GM21717 (cell line): Measurements from ENCODE around the gene CCDC9B.

Experiments used
- ATAC-seq: cut with Tn5 transposase; IDR thresholded peaks from one replicate; pipeline ENCODE4 v1.9.1; 2021; ENCODE audit warnings: mild to moderate bottlenecking, moderate library complexity; ENCODE audit not compliant: unreplicated experiment

CCDC9B gene

DNA sequence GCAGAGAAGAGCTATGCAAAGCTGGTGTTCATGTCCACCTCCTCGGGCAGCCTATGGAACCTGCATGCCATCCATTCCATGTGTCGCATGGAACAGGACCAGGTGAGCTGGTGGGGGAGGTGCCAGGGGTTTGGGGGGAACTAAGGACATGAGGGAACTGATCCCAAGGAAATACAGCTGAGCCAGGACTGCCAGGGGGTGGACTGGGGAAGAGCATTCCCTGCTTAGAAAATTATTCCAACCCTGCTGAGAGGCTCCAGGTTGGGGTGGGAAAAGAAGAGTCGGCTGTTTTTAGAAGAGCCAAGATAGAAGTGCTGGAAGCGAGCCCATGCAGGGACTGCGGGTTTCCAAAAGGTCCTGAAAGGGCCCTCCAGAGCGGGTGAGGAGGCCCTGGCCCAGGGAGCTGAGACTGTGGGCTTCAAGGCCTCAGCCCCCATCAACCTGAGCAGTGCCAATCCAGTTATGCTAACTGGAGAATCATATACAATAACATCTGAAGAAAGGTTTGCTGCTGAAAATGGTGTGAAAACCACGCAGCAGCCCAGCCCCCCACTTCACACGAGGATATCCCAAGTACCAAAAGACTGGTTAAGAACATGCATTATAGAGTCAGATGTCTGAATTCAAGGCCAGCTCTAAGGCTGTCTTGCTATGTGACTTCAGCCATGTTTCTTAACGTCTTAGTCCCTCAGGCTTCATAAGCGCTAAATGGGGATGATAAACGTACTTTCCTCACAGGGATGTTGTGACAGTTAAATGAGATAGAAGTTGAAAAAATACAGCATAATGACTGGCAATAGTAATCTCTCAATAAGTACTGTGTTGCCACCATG is 25.1 kb upstream of the CCDC9B start:
- ATAC-seq, result no peak

DNA sequence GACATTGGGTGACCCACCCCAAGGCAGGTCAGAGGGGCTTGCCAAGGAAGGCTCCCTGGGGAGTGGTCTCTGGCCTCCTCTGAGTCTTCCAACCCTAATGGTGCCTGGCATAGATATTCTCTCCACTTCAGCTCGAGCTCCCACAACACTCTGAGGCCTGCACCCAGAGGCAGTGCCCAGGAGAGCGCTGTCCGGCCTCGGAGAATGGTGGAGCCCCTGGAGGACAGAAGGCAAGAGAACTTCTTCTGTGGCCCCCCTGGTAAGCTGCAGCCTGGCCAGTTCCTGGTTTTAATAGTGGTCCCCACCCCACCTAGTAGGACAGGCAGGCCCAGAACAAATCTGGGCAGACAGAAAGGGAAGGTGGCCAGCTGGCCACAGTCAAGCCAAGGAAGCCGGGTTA is 24.3 kb upstream of the CCDC9B start:
- no peak for ATAC-seq

DNA sequence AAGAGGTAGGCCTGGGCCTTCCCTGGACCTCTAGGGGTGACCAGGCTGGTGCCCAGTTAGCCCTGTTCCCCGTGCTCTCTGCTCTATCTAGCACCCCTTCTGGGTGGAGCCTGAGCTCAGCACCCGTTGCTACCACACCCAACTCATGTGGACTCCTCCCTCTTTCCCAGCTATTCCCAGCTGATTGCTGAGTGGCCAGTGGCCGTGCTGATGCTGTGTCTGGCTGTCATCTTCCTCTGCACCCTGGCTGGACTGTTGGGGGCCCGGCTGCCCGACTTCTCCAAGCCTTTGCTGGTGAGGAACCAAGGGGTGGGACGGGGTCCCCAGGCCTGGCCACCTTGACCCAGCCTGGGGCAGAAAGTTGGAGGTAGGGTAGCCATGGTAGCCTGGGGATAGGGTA is 23.5 kb upstream of the CCDC9B start:
- no peak for ATAC-seq

DNA sequence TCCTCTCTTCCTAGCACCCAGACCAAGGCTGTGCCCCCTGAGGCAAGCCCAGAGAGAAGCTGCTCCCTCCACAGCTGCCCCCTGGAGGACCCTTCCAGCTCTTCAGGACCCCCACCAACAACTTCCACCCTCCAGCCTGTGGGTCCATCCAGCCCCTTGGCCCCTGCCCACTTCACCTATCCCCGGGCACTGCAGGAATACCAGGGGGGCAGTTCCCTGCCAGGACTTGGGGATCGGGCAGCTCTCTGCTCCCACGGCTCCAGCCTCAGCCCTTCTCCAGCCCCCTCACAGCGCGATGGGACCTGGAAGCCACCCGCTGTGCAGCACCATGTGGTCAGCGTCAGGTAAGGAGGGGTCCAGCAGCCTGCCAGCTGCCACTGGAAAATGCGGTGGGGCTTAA is 22.9 kb upstream of the CCDC9B start:
- no peak for ATAC-seq

DNA sequence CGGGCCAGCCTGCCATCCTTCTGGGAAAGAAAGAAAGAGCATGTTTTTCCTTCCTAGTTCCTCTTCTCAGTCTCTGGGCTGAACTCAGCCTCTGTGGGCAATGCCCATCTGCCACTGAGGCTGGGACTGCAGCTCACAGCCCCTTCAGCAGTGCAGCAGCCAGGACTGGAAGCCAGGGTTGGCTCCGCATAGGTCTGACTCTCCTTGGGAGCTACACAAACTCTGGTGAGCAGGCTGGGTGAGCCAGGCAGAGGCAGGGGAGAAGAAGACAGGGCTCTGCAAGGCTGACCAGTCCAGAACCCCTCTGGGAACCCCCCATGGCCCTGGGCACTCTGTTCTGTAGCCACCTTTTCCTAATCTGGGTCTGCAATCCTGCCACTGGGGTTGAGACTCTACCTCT is 20.9 kb upstream of the CCDC9B start:
- ATAC-seq, result no peak

DNA sequence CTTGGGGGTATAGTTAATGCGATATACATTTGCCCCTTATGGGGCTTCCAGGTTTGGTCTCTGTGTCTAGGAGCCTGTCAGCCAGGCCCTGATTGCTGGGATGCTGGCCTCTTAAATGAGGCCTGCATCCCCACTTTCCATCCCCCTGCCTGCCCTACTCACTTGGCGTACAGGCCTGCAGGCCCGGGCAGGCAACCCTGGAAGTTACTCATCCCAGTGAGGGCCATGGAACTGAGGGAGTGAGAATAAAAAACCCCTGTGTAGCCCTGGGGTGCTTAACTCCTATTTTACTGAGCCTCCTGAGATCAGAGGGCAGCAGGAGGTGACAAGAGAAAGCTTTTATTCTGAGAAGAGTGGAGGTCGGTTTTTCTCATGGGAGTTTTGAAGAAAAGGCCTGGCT is 19.3 kb upstream of the CCDC9B start:
- ATAC-seq, result no peak

DNA sequence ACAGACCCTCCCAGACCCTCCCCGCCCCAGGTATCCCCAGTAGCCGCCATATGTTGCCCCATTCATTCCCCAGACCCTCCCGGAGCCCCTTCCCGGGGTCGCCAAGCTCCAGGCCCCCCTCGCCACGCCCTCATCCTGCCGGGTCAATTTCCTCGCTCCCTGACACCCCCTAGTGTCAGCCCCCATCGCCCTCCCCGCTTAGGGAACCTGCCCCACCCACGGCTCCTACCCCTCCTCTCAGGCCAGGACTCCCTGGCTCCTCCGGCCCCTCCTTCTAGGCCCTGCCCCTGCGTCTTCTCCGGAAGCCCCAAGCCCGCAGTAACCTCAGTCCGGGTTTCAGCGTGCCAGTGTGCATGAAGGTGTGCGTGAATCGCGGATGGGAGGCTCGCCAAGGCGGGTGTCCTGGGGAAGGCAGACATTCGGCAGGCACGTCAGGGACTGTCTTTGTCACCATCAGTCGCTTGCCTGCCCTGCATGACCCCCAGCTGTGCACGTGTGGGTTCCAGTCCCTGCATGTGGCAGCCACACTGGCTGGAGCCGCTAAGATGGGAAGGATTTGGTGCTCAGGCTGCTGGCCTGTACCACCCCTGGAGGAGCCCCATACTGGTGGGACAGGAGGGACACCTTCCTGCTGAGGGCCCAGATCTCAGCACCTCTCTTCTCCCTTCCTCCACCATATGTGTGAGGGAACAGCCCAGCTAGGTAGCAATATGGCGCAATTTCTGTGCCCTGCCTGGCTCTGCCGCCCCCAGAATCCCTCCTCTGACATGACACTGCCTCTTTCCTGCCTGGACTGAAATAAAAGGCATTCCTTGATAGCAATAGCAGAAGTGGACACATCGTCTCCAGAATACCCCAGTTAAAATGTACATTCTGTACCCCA is 18.0 kb upstream of the CCDC9B start:
- no peak for ATAC-seq

DNA sequence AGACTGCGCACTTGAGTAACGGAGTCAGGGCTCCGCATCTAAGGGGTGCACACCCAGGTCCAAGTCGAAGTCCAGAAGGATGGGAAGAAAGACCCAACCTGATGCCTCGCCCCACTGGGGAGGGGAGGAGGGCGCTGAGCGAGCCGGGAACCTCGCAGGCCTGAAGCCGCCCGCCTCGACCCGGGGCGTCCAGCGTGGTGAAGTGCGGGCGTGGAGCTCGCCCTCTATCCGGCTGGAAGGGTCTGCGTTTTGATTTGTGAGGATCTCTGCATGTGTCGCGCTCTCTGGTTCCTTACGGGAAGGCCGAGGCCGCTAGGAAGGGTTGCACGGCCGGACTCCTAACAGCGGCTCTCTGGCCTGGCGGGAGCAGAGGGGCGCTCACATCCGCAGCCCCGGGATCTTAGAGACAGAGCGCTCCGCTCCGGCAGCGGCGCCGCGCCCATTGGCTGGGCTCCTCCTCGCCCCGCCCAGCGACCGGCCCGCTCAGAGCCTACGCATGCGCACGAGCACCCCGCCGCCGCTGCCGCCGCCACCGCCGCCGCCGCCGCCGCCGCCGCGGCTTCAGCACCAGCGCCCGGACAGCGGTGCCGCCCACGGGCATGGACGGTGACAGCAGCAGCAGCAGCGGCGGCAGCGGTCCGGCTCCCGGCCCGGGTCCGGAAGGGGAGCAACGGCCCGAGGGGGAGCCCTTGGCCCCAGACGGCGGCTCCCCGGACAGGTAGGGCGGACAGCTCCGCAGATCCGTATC is 17.2 kb upstream of the CCDC9B start, which contains the start of gene DISP2:
TSS of gene DISP2 (plus strand) at position 497 of the 748 bp plus-strand sequence. CDS start at position 600, 103 bp downstream.
- ATAC-seq, result no peak

DNA sequence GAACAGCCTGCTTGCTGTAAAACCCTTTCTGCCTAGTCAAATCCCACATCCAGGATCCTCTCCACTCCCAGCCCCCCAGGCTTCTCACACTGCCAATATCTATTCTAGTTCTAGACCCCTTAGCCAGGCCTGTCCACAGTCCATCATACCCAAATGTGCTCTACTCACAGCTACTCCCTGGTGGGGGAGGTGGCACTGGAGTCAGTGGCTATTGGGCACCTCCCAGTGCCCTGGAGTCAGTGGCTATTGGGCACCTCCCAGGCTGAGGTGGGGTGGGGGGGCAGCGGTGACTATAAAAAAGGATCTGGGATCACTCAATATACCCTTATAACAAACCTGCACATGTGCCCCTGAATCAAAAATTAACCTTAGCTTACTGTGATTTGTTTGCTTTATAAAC is 16.5 kb upstream of the CCDC9B start:
- no peak for ATAC-seq

DNA sequence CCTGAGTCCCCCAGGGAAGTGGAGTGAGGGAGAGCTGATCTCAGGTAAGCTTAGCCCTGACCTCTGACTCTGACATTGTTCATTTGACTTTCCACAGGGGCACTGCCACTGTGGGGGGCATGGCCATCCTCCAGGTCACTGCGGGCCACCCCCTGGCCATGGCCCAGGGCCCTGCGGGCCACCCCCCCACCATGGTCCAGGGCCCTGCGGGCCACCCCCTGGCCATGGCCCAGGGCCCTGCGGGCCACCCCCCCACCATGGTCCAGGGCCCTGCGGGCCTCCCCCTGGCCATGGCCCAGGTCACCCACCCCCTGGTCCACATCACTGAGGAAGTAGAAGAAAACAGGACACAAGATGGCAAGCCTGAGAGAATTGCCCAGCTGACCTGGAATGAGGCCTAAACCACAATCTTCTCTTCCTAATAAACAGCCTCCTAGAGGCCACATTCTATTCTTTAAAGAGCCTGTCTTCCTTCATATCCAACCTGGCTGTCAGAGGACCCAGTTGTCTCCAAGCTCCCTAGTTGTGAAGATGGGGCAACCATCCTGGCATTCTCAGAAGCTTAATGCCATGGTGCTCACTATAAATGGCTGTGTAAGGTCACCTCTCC is 15.3 kb upstream of the CCDC9B start:
- no peak for ATAC-seq

DNA sequence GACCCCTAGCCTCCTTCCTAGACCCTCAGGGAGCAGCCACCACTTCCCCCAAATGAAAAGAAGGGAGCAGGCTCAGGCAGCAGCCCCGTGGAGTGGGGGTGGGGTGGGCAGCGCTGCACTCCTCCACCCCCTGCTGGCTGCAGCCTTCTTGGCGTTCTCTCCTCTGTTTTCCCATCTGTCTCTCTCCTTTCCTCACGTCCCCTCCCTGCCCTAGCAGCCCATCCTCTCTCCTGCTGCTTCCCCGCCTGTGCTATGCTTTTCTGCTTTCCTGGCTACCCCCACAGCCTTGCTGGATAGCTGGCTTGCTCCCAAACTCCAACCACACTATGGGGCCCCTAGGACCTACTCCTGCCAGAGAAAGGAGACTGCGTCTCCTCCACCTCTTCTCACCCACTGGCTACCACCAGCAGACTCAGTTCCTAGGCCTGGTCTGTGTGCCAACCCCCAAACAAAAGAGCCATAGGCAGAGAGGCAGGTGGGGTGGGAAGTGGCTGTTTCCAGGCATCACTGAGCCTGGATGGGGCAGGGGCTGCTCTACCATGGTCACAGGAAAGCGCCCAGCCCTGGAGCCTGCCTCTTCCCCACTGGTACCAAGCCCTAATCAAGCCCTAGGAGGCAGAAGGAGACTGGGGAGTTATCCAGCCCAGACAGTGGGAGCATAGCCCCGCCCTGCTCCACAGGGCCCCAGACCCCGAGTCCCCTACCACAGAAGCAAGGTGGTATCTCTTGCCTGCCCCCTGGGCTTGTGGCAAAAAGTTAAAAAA is 13.9 kb upstream of the CCDC9B start:
- ATAC-seq, result no peak

DNA sequence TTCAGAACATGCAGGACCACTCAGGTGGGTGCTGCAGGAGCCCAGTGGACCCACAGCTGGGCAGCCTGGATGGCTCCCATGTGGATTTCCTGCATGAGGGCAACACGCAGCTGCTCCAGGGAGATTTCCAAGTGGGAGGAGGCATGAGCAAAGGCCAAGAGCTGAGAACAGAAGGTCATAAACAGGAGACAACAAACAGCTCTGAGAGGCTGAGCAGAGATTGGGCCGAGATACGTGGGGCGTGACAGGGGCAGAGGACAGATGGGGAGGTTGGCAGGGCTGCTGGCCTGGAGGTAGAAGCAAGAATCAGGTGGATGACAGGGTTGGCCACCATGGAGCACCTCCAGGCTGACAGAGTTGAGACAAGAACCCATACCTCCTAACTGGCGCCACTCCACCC is 13.0 kb upstream of the CCDC9B start:
- ATAC-seq, result no peak

DNA sequence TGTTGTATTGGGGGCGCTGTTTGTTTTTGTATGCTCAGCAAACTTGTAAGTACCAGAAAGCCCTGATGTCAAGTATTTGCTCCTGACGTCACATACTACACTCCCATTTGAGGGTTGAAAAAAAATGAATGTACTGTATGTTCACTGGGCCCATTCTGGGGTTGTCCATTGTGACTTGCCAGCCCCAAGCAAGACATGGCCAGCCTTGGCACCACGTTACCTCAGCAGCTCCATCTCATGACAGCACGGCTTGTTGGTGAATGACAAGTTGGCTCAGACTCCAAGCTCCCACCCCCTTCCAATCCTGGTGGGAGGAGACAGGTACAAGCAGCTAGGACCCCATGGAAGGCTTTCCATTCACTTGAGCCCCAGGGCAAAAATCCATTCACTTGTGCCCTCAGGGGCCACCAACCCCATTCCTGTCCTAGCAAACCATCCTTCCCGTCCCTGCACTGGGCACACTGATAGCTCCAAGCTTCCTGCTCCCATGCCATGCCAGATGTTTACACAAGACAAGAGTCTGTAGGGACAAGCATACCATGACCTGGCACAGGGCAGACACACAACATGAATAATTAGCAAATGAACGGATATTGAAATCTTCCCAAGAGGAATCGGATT is 11.7 kb upstream of the CCDC9B start:
- no peak for ATAC-seq

DNA sequence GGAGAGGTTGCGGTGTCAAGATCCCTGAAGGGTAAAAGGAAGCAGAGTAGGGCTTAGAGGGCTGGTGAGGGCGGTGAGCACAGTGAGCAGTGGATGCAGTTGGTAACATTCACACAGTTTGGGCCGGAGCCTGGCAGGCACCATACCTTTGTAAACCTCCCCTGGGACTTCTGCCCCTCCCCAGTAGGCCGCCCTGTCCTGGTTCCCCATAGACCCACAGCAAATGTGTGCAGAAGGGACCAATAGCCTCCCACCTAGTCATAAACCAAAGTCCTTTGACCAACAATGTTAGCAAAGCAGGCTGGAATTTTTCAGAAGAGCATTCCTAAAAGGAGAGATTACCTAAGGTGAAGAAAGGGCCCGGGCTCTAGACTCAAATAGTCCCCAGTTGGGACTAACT is 8.4 kb upstream of the CCDC9B start:
- no peak for ATAC-seq

DNA sequence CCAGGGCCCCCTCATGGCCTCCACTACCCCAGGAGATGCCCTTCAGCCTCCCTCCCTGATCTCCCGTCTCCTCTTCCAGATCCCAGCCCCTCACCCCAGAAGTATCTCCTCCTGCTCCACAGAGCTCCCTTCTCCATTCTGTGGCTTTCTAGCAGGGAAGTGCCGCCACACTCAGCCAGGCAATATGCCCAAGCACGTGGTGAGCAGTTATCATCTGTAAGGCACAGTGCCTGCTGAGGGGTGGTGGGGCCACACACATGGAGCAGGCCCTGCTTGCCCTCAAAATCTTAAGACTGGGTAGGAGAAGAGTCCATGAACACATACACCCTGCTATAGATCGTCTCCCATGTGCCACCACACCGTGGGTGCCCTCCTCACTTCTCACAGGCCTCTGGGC is 7.7 kb upstream of the CCDC9B start:
- no peak for ATAC-seq

DNA sequence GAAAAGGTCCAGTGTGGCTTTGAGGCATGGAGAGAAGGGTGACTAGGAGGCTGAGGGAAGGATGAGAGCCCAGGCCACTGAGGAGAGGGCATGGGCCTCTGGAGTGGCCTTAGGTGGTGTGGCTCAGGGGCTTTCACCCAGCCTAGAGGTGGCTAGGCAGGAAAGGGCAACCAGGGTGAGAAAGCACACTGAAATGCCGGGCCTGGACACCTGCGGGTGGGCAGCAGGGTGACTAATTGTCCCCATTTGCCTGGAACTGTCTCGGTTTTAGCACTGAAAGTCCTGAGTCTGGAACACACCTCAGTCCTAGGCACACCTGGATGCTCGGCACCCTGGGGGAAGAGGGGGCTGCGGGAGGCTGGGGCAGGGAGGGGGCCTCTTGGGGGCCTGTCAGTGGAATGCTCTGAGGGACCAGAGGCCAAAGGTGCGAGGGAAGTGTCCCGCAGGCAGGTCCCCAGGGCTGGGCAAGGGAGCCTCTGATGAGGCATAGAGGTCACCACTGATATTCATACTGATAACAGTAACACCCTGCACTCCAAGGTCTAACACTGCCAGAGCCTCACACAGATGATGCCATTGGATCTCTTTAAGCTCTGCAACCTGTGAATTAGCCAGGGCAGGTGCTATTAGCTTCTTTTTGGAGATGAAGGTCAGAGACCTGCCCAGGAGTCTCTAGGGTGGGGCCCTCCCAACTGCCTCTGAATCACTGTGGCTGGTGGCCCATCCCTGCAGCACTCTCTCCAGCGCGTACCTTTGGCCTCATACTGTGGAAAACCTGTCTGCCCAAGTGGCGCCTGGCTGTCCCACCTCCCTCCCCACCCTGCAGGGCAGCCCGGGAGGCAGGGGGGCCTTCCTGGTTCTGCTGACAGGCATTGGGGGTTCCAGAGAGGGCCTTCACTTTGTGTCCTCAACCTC is 7.1 kb upstream of the CCDC9B start:
- ATAC-seq, result no peak

DNA sequence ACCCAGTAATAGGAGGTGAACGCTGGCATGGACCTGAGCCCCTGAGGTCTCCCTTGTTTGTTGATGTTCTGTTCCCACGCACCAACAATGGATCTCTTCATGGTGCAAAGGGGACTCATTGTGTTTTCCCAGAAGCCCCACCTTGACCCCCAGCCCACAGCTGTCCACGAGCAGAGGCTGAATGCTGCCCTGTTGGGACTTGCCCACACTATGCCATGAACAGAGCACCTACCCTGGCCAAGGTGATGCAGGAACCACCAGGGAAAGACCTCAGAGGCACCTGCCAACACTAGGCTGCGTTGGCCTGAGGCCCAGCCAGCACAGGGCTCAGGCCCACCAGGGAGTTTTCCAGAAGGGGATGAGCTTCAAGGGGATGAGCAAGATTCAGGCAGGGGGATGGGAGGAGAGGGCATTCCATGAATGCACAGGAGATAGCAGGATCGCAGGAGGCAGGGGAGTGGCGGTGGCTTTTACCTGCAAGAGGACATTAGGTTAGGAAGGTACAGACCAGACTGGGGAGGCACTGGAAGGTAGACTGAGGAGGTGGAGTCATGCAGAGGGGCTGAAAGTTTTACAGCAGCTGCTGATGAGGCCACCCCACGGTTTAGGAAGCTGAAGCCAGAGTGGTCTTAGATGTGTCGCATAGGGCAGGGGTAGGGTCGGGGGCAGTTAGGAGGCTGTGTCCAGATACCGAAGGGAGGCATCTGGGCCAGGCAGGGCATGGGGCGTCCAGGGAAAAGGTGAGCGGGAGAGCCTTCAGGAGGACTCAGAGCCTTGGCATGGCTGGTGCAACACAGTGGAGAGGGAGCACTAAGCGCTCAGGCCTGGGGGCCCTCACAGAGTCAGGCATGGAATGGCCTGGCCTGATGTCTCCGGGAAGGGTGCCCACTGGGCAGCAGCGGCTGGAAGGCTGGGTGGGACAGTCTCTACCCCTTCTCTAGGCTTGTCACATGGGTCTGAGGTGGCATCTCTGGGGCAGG is 6.1 kb upstream of the CCDC9B start:
- no peak for ATAC-seq
